ENCODE measurements around the gene SGCD. TPM values are rescaled to one million over a fixed set of nuclear protein-coding genes. Genes with fewer than 3 reads are reported as not detected.

The SGCD gene
- total and polyA plus RNA-seq, 9 of the 15 experiments (the other 6 are each of a cell fraction or from before 2014, with no cell fraction given) = not detected

DNA sequence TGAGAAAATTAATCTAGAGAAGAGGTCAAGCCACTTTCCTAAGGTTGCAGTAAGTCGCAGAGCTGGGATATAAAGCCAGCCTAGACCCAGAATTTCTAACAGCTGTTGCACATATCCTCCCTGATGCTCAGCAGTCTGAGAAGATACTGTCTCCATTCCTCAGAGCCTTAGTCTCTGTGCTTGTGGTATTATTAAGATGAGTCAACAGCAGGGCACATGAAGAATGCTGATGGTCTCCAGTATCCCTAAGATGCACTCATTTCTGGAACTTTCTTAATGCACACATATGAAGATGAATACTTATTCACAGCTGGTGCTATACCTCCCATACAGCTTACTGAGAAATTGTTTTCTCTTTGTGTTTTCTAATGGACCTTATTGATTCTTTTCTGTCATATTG is 32.5 kb downstream of the SGCD start:
- no peak overlapping the region for H3K4me2 ChIP-seq (ENCODE audit: insufficient read depth, low read length)
- ATAC-seq (no peak), DNase-seq (ENCODE audit: extremely low read depth in 1 of 4, low spot score in 3 of 4) (no peak), FAIRE-seq (no peak)
- H3K27me3 ChIP-seq (ENCODE audit: control insufficient read depth in 2 of 2, insufficient read depth in 2 of 2, low read length in 2 of 2) = no peaks in the 10 kb centered on the region
- no peak overlapping the region for H3K9ac ChIP-seq (ENCODE audit: insufficient read depth in 1 of 2, low read depth in 2 of 2, low read length in 2 of 2)
- no peaks in the 10 kb centered on the region for H3K9me1 ChIP-seq (ENCODE audit: control insufficient read depth, insufficient read depth, low read length)
- intact Hi-C loops (cut with micrococcal nuclease) = no loop called here
- H3K4me3 ChIP-seq = no peak overlapping the region
- no peaks in the 10 kb centered on the region for H3K4me1 ChIP-seq (replicated peaks in 1 of 2; ENCODE audit: control insufficient read depth in 2 of 2, insufficient read depth in 2 of 2, low read length in 2 of 2)
- no peaks in the 10 kb centered on the region for H4K20me1 ChIP-seq (replicated peaks; ENCODE audit: control insufficient read depth, insufficient read depth, low read length)
- TF ChIP-seq, protein P1, sequence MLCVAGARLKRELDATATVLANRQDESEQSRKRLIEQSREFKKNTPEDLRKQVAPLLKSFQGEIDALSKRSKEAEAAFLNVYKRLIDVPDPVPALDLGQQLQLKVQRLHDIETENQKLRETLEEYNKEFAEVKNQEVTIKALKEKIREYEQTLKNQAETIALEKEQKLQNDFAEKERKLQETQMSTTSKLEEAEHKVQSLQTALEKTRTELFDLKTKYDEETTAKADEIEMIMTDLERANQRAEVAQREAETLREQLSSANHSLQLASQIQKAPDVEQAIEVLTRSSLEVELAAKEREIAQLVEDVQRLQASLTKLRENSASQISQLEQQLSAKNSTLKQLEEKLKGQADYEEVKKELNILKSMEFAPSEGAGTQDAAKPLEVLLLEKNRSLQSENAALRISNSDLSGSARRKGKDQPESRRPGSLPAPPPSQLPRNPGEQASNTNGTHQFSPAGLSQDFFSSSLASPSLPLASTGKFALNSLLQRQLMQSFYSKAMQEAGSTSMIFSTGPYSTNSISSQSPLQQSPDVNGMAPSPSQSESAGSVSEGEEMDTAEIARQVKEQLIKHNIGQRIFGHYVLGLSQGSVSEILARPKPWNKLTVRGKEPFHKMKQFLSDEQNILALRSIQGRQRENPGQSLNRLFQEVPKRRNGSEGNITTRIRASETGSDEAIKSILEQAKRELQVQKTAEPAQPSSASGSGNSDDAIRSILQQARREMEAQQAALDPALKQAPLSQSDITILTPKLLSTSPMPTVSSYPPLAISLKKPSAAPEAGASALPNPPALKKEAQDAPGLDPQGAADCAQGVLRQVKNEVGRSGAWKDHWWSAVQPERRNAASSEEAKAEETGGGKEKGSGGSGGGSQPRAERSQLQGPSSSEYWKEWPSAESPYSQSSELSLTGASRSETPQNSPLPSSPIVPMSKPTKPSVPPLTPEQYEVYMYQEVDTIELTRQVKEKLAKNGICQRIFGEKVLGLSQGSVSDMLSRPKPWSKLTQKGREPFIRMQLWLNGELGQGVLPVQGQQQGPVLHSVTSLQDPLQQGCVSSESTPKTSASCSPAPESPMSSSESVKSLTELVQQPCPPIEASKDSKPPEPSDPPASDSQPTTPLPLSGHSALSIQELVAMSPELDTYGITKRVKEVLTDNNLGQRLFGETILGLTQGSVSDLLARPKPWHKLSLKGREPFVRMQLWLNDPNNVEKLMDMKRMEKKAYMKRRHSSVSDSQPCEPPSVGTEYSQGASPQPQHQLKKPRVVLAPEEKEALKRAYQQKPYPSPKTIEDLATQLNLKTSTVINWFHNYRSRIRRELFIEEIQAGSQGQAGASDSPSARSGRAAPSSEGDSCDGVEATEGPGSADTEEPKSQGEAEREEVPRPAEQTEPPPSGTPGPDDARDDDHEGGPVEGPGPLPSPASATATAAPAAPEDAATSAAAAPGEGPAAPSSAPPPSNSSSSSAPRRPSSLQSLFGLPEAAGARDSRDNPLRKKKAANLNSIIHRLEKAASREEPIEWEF (CRISPR knock-in tag; IDR thresholded peaks at IDR 0.05) = no peak
- TF ChIP-seq SP1 (CRISPR knock-in tag; IDR thresholded peaks at IDR 0.05) = no peak
- no peak for TF ChIP-seq FOXK1 (CRISPR knock-in tag; IDR thresholded peaks at IDR 0.05; ENCODE audit: borderline replicate concordance)
- TF ChIP-seq, protein P2, sequence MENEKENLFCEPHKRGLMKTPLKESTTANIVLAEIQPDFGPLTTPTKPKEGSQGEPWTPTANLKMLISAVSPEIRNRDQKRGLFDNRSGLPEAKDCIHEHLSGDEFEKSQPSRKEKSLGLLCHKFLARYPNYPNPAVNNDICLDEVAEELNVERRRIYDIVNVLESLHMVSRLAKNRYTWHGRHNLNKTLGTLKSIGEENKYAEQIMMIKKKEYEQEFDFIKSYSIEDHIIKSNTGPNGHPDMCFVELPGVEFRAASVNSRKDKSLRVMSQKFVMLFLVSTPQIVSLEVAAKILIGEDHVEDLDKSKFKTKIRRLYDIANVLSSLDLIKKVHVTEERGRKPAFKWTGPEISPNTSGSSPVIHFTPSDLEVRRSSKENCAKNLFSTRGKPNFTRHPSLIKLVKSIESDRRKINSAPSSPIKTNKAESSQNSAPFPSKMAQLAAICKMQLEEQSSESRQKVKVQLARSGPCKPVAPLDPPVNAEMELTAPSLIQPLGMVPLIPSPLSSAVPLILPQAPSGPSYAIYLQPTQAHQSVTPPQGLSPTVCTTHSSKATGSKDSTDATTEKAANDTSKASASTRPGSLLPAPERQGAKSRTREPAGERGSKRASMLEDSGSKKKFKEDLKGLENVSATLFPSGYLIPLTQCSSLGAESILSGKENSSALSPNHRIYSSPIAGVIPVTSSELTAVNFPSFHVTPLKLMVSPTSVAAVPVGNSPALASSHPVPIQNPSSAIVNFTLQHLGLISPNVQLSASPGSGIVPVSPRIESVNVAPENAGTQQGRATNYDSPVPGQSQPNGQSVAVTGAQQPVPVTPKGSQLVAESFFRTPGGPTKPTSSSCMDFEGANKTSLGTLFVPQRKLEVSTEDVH (IDR thresholded peaks at IDR 0.05; ENCODE audit: low read depth, partially characterized antibody) = no peak
- no peak for TF ChIP-seq L3MBTL2 (IDR thresholded peaks at IDR 0.05)
- ChIA-PET CTCF (ENCODE audit: low intra/inter-chr PET ratio) (no interaction called here), POLR2A (no interaction called here)
- H3K79me2 ChIP-seq (ENCODE audit: control insufficient read depth, insufficient read depth, low read length) = no peaks in the 10 kb centered on the region
- H3K36me3 ChIP-seq (ENCODE audit: control insufficient read depth, insufficient read depth, low read length) = no peaks in the 10 kb centered on the region
- WGBS (ENCODE audit: insufficient coverage, low coverage, missing lambda C conversion rate) = 0% methylated on average over 1 of the region's 1 CpG
- no peaks in the 10 kb centered on the region; the same call in 1 of the 2 replicates for H3K9me3 ChIP-seq (replicated peaks; ENCODE audit: control insufficient read depth, insufficient read depth, low read depth, low read length)
- in situ Hi-C loops (cut with MboI) = no loop called here
- no peak overlapping the region for H2AFZ ChIP-seq (ENCODE audit: low read depth, low read length)
- no peak overlapping the region for H3K27ac ChIP-seq (ENCODE audit: extremely low read depth, low read depth, low read length)
- BruUV-seq (replicated peaks) = no TSS peak
